HepG2 (cell line): ENCODE results near the gene NAT9. TPM values are rescaled to one million over a fixed set of nuclear protein-coding genes. Genes with fewer than 3 reads are reported as not detected.

ENCODE experiments used
- ATAC-seq: fragments of 200-7000 bp; cut with Tn5 transposase; 3 replicates; pipeline ENCODE4 v1.9.1; 2020; ENCODE audit warnings: mild to moderate bottlenecking, moderate library complexity
- BruUV-seq: library from RNA; stranded (reverse); fragments of 400-500 nt; replicated peaks from 2 replicates; lab custom pipeline; 2021; lab: Mats Ljungman, UMichigan
- CTCF ChIA-PET: fragments of 300-600 bp; formaldehyde crosslinking; extraction: SDS; loops from one replicate; lab custom pipeline; 2021; ENCODE audit warnings: low total read pairs, inconsistent platforms, low intra/inter-chr PET ratio; lab: Yijun Ruan, JAX
- POLR2A ChIA-PET: fragments of 350-600 bp; sonication (Branson Sonifier 250); formaldehyde crosslinking; loops from one replicate; lab custom pipeline; 2020; ENCODE audit warnings: antibody characterized with exemption, inconsistent platforms; lab: Yijun Ruan, JAX
- DNase-seq: peaks from one replicate; pipeline ENCODE4 v3.0.0-alpha.2; 2015; ENCODE audit warnings: low spot score
- FAIRE-seq: peaks from 3 replicates; lab custom pipeline; 2011; peaks lifted over from hg19 to GRCh38; lab: Jason Lieb, UNC
- H2AFZ ChIP-seq: one replicate; pipeline ENCODE4 v1.6.1; 2011; ENCODE audit warnings: low read length, inconsistent platforms
- H3K27ac ChIP-seq: fragments of 300-600 bp; 3 replicates; pipeline ENCODE4 v1.8.0; 2011; ENCODE audit warnings: mixed run types, mild to moderate bottlenecking, mixed read lengths, low read length, inconsistent platforms; ENCODE audit not compliant: insufficient read depth; ENCODE audit errors: extremely low read length
- H3K27me3 ChIP-seq, 2 experiments: fragments of 200-600 bp in 1 of 2; 2 replicates in 1 of 2; 3 replicates in 1 of 2; pipeline versions ENCODE4 v1.6.0 to v1.8.0; 2011; ENCODE audit warnings: low read length in 2 of 2, mild to moderate bottlenecking in 2 of 2, moderate library complexity in 2 of 2, inconsistent platforms in 1 of 2; ENCODE audit not compliant: insufficient read depth in 2 of 2, control insufficient read depth in 1 of 2
- H3K36me3 ChIP-seq, 2 experiments: fragments of 200-600 bp in 1 of 2; replicated peaks in 1 of 2; 2 replicates in 1 of 2; 3 replicates in 1 of 2; pipeline versions ENCODE4 v1.5.1 to v1.8.0; 2011; ENCODE audit warnings: low read length in 2 of 2, inconsistent platforms in 1 of 2; ENCODE audit not compliant: insufficient read depth in 2 of 2, control insufficient read depth in 1 of 2
- H3K4me1 ChIP-seq: 2 replicates; pipeline ENCODE4 v1.5.1; 2012; ENCODE audit warnings: low read length, inconsistent platforms; ENCODE audit not compliant: insufficient read depth
- H3K4me2 ChIP-seq: 2 replicates; pipeline ENCODE4 v1.6.0; 2011; ENCODE audit warnings: low read depth, low read length, inconsistent platforms
- H3K4me3 ChIP-seq, 3 experiments: fragments of 200-600 bp in 1 of 3; sonication (generic), shearing (Covaris generic) in 1 of 3; replicated peaks in 1 of 3; 2 replicates each; pipeline ENCODE4 v1.5.1; 2011 to 2016; ENCODE audit warnings: low read length in 3 of 3, inconsistent platforms in 2 of 3, low read depth in 2 of 3, mild to moderate bottlenecking in 2 of 3, control low read depth in 1 of 3, mixed read lengths in 1 of 3; ENCODE audit not compliant: insufficient read depth in 1 of 3
- H3K79me2 ChIP-seq: one replicate; pipeline ENCODE4 v1.6.1; 2011; ENCODE audit warnings: low read length, inconsistent platforms; ENCODE audit not compliant: insufficient read depth
- H3K9ac ChIP-seq: 2 replicates; pipeline ENCODE4 v1.6.0; 2011; ENCODE audit warnings: mild to moderate bottlenecking, low read depth, low read length, inconsistent platforms; ENCODE audit not compliant: insufficient read depth
- H3K9me3 ChIP-seq: 2 replicates; pipeline ENCODE4 v1.5.1; 2012; ENCODE audit warnings: mild to moderate bottlenecking, low read length
- H4K20me1 ChIP-seq: 2 replicates; pipeline ENCODE4 v1.6.0; 2011; ENCODE audit warnings: inconsistent platforms, mild to moderate bottlenecking, low read length, moderate library complexity; ENCODE audit not compliant: insufficient read depth
- WGBS: methylation state at CpG from one replicate; pipeline ENCODE4 v1.1.6; 2017; ENCODE audit warnings: low lambda C conversion rate; 5-methylcytosine and 5-hydroxymethylcytosine counted together
- in situ Hi-C: cut with HindIII; loops from 2 replicates; pipeline ENCODE4 v1.10.0; 2017; ENCODE audit warnings: low pct_unique_long_range_greater_than_20kb; ENCODE audit not compliant: extremely low pct_ligation_motif_present
- intact Hi-C: fragments of 100-400 bp; cut with micrococcal nuclease; formaldehyde crosslinking; loops from one replicate; pipeline ENCODE4 v1.10.0; 2022; ENCODE audit not compliant: unreplicated experiment
- polyA plus RNA-seq, 8 experiments: library from polyadenylated mRNA; depleted of rRNA in 3 of 8; stranded (reverse) in 7 of 8; unstranded in 1 of 8; fragments of >200 nt; fragmentation: Illumina TruSeq in 4 of 8; extraction: Trizol in 4 of 8; gene quantifications; 2 replicates each; pipeline versions ENCODE4 v1.2.1 to v1.2.3, GENCODE V29; 2011 to 2016; ENCODE audit warnings: low read depth in 4 of 8, missing spikeins in 1 of 8, mixed read lengths in 1 of 8; ENCODE audit not compliant: insufficient read depth in 1 of 8
- total RNA-seq, 5 experiments: library from RNA; depleted of rRNA; stranded (reverse); fragments of >200 nt; fragmentation: Illumina TruSeq; extraction: Trizol; gene quantifications; 2 replicates each; pipeline ENCODE4 v1.2.3, GENCODE V29; 2016; ENCODE audit warnings: low read depth in 1 of 5
- TF ChIP-seq, protein P1 (sequence below): IDR thresholded peaks from 2 replicates; pipeline ENCODE4 v1.6.1; 2016; ENCODE audit warnings: control low read depth
- TF ChIP-seq, protein P2 (sequence below): IDR thresholded peaks from 2 replicates; pipeline ENCODE4 v1.4.0; 2020; ENCODE audit warnings: mild to moderate bottlenecking, missing genetic modification reagents
- TF ChIP-seq, protein P3 (sequence below): sonication (generic); formaldehyde crosslinking; IDR thresholded peaks from 2 replicates; pipeline ENCODE4 v1.4.0; 2020; ENCODE audit warnings: missing genetic modification reagents

The NAT9 gene
- total and polyA plus RNA-seq, 2 of the 13 experiments (the other 11 are each of a cell fraction or from before 2014, with no cell fraction given): 39.7 to 44.2 TPM

DNA sequence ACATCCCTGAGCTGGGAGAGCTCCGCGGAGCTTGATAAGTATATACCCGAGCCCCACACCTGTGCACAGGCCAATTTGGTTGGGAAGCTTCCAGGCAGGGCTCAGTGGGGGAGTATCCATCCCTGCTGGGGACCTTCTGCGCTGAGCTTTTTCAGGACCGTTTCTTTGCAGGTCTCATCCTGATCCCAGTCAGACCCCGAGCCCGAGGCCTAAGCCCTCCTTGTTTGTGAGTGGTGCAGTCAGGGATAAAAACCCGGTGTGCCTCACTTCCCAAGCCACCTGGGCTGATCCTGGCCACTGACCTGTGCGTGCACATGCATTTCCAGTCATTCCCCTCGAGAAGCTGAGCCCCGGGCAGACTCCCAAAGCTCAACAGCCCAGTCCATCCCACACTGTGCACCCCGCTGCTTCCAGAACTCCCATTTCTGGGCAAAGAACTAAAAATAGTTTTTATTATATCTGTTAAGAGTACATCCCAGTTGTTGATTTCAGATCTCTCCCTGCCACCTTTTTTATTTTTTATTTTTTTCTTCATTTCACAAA lies 27.3 kb upstream of the NAT9 start:
- peaks cover 11% of the 10 kb centered on the region for H3K4me1 ChIP-seq
- no peak overlapping the region for H3K4me2 ChIP-seq
- POLR2A ChIA-PET: no interaction called here
- no TSS peak for BruUV-seq
- no peaks in the 10 kb centered on the region for H3K27me3 ChIP-seq
- peaks cover 5 to 11% of the 10 kb centered on the region in 2 experiments; a peak in 3 of 5 replicates for H3K36me3 ChIP-seq
- intact Hi-C loops: no loop called here
- no peaks in the 10 kb centered on the region for H3K9me3 ChIP-seq
- ATAC-seq (no peak), FAIRE-seq (no peak)
- H3K4me3 ChIP-seq: no peak overlapping the region
- no peak overlapping the region for H3K27ac ChIP-seq
- no peak overlapping the region for H3K9ac ChIP-seq
- CTCF ChIA-PET: no interaction called here
- 95% methylated on average over 12 of the region's 12 CpGs for WGBS
- H2AFZ ChIP-seq: no peak overlapping the region
- TF ChIP-seq, protein P1, sequence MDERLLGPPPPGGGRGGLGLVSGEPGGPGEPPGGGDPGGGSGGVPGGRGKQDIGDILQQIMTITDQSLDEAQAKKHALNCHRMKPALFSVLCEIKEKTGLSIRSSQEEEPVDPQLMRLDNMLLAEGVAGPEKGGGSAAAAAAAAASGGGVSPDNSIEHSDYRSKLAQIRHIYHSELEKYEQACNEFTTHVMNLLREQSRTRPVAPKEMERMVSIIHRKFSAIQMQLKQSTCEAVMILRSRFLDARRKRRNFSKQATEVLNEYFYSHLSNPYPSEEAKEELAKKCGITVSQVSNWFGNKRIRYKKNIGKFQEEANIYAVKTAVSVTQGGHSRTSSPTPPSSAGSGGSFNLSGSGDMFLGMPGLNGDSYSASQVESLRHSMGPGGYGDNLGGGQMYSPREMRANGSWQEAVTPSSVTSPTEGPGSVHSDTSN (CRISPR knock-in tag): no peak
- TF ChIP-seq, protein P2, sequence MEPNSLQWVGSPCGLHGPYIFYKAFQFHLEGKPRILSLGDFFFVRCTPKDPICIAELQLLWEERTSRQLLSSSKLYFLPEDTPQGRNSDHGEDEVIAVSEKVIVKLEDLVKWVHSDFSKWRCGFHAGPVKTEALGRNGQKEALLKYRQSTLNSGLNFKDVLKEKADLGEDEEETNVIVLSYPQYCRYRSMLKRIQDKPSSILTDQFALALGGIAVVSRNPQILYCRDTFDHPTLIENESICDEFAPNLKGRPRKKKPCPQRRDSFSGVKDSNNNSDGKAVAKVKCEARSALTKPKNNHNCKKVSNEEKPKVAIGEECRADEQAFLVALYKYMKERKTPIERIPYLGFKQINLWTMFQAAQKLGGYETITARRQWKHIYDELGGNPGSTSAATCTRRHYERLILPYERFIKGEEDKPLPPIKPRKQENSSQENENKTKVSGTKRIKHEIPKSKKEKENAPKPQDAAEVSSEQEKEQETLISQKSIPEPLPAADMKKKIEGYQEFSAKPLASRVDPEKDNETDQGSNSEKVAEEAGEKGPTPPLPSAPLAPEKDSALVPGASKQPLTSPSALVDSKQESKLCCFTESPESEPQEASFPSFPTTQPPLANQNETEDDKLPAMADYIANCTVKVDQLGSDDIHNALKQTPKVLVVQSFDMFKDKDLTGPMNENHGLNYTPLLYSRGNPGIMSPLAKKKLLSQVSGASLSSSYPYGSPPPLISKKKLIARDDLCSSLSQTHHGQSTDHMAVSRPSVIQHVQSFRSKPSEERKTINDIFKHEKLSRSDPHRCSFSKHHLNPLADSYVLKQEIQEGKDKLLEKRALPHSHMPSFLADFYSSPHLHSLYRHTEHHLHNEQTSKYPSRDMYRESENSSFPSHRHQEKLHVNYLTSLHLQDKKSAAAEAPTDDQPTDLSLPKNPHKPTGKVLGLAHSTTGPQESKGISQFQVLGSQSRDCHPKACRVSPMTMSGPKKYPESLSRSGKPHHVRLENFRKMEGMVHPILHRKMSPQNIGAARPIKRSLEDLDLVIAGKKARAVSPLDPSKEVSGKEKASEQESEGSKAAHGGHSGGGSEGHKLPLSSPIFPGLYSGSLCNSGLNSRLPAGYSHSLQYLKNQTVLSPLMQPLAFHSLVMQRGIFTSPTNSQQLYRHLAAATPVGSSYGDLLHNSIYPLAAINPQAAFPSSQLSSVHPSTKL: no peak
- TF ChIP-seq, protein P3, sequence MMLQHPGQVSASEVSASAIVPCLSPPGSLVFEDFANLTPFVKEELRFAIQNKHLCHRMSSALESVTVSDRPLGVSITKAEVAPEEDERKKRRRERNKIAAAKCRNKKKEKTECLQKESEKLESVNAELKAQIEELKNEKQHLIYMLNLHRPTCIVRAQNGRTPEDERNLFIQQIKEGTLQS (CRISPR knock-in tag): no peak
- TF ChIP-seq, all 625 proteins: peak for 0
- no peaks in the 10 kb centered on the region for H4K20me1 ChIP-seq
- DNase-seq: no peak
- in situ Hi-C loops: loop anchor here (5.0 kb wide), 1 partner anchor 149 kb away; no protein-coding TSS in a partner anchor
- H3K79me2 ChIP-seq: no peaks in the 10 kb centered on the region
